Measurements from ENCODE around the gene FXYD3.

The FXYD3 gene

DNA sequence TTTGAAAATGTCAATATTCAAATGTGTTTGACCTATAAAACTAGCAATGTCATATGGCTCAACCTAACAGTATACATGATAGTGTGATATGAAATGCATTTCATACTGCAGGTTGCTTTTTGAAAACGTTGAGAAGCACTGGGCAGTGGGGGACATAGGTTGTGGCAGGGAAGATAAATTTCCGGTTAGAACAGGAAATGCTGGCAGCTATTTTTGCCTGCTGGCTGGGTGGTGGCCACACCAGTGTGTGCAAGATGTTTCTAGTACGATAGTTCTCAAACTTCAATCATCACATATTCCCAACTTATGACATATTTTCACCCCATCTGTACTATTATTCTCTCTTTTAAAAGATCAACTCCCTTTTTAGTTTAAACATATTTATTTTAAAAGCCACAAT lies 56.1 kb downstream of the FXYD3 start:
- no peaks in the 10 kb centered on the region for H3K4me1 ChIP-seq (ENCODE audit: insufficient read depth, low read length)
- no peaks in the 10 kb centered on the region for H3K36me3 ChIP-seq (ENCODE audit: insufficient read depth, low read length)
- no peak overlapping the region for H3K27ac ChIP-seq (ENCODE audit: low read depth, low read length)
- no peak overlapping the region for H3K4me3 ChIP-seq (ENCODE audit: low read depth in 1 of 2, low read length in 2 of 2)
- H3K9ac ChIP-seq (ENCODE audit: low read length) = no peak overlapping the region
- no peaks in the 10 kb centered on the region for H3K9me3 ChIP-seq (ENCODE audit: low read length)
- no peaks in the 10 kb centered on the region for H3K27me3 ChIP-seq (ENCODE audit: control insufficient read depth in 1 of 2, insufficient read depth in 2 of 2, low read length in 2 of 2)

Measured in muscle layer of colon (tissue), 2 donors.